Fibroblast of skin of back (primary cell): ENCODE measurements around the gene SUSD4.

Experiments
- DNase-seq: peaks from one replicate; pipeline ENCODE4 v3.0.0-alpha.2; 2013

The SUSD4 gene

DNA sequence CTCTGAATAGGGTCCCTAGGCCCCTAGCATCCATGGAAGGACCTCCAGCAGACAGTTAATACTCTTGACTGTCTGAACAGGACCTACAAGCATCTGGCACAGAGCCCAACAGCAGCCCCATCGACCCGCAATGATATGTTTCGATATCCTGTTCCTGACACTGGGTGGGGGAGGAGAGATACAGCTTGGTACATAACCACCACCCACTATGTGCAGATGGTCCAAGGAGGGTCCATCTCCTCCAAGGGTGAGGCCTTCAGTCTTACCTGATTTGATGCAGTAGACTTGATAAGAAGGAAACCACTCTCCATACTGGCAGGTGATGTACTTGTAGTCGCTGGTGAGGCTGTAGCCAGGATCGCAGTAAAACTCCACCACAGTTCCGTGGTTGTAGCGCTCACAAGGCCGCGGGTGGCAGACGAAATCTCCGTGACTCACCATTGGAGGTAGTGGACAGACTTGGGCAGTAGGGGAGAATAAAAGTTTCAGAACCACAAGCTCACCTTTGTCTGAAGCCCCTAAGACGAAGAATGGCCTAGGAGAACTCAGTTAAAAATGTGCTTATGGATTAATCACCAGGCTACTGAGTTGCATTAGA is 134.9 kb downstream of the SUSD4 start:
- no peak for DNase-seq

DNA sequence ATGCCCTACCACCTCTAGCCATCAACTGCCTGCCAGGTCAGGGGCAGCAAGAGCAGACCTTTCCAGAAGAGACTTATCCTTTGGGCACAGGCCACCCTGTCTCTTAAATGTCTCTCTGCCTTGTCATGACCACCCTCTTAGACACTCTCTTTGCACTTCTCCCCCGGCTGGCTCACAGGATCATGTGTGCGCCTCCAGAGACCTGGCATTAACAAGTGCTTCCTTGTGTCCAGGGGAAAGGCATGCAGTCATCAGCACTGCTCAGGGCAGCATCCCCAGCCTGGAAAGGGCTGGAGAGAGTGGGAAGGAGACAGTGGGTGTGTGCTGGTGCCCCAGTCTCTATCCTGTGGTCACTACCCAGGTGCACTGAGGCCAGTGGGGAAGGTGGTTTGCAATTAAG is 135.8 kb downstream of the SUSD4 start:
- no peak for DNase-seq

DNA sequence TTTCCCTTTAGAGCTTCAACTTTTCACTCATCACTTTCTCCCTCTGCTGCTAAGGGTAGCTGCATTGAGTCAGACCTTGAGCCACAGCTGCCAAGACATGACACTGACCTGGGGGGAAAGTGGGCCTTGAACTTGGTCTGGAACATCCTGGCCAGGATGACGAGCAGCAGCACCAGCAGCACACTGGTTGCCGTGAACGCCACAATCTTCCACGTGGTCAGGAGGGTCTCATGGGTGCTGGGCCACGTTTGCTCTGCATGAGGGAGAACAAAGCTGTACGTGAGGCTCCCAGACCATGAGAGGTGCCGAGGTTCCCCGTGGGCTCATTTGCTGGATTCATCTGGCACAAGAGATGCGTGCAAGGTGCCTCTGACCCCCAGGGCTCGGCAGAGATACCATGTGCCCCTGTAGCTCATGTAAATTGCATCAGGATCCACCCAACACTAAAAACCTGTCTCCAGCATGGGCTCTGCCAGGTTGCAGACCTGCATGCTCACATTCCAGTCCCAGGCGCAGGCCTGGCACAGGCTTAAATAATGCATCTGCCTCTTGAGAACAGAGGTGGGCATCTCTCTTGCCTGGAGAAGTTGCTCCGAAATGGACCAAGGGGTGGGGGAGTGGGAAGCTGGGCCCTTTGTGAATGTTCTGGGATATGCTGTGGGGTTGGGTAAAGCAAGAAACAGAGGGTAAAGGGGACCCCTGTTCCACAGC is 136.3 kb downstream of the SUSD4 start:
- no peak for DNase-seq

DNA sequence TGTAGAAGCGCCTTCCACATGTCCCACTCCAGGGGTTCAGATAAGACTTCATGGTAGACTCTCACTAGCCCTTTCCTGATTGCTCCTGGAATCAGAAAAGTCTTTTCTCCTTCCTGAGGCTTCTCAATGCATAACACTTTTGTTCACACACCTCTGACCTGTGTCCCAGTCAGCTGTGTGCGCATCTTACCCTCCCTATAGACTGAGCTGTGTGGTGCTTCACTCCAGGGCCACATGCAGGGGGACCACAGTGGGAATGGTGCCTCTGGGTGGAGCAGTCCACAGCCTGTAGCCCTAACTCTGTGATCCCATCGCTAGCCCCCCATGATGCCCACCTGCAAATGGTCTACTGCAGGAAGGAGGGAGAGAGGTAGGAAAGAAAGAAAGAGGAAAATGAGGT is 136.9 kb downstream of the SUSD4 start:
- DNase-seq = no peak

DNA sequence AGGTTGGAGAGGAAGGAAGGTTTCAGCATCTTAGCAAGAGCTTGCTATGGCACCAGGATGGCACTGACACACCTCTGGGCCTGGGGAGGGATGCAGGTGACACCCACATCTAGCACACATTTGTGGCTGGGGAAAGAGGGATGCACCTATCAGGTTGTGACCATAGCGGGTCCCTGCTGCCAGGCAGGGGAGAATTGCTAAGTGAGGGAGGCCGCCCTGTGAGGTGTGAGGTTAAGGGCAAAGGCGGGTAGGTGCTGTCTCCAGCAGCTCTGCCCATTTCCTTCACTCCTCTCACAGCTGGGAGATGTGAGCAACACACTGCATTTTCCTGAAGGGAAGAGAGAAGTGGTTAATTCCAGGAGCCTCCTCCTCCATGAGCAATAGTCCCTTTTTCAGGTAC is 137.7 kb downstream of the SUSD4 start:
- no peak for DNase-seq

DNA sequence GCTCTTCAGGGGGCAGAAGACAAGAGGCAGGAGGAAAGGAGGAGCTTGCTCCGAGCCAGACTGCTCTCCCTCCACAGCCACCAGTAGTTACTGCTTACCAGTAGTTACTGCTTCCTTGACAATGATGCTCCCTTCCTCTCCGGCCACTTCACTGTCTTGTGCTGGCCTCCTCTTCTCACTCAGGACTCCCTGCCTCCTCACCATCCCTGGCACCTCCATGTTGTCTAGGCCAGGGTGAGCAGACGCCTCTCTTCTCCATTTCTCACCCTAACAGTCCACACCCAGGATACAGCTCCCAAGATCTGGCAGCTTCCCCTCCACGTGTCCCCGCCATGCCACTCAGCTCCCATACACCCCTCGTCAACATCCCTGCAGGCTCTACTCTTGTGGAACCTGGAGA is 138.5 kb downstream of the SUSD4 start:
- DNase-seq = no peak

DNA sequence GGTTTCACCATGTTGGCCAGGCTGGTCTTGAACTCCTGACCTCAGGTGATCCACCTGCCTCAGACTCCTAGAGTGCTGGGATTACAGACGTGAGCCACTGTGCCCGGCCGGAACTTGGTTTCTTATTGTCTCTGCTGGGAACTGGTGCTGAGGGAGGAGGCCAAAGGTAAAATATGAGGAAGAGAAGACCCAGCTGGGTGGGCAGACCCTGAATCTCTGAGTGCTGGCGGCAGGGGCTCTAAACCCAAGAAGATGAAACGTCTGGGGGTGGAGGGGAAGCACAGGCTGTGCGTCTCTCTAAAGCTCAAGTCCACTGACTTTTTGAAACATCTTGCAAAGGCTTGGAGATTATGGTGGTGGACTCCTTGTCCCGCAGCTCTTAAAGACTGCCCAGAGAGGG is 138.9 kb downstream of the SUSD4 start:
- DNase-seq = no peak

DNA sequence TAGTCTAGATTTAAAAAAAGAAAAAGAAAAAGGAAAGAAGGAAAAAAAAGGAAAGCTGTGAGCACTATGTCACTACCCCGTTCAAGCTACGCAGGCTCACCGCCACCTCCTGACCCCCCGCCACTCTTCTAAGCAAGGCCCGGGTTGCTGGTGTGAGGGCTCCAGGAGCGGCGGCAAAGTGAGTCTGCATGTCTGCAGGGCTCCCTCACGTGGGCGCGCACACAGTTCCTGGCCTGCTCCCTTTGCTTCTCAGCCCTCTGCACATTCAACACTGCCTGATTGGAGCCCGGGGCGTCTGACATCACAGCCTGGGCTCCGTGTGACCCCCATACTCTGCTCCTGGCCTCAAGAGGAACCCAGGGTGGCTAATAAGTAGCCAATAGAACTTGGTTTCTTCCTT is 139.5 kb downstream of the SUSD4 start:
- no peak for DNase-seq

DNA sequence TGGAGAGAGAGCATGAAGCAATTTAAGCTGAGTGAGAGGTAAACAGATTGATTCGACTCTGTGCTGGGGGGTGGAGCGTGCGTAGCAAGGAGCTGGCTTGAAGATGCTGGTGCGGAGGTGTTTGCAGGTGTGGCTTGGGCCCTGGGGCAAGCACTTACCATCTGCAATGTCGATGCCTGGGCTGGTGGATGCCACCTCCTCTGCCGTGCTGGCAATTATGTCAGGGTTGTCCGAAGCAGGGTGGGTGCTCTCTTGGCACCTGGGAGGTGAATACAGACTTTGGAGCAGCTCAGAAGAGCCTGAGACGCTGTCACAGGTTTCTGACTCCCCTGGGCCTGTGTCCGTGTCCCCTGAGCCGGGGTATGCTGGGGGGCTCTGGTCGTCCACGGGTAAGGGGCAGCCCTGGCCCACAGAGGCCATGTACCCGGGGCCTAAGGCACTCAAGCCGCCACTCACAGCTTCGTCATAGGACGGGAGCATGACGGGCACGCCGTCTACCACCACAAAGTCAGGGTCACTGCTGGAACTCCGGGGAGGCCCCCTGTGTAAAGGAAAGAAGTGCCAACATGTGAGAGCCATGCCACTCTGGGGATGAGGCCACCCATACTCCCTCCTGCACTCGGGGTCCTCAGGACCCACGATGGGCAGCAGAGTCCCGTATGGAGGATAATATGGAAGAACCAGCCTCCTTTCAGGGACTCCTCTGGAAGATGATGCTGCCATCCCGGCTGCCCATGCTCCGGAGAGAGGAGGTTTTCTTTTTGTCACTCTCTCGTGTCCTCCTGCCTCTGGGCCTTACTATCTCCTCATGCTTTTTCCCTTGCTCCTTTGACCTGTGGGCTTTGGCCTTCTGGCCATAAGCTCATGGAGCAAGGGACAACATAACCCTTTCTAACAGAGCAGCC is 140.6 kb downstream of the SUSD4 start:
- DNase-seq = no peak

DNA sequence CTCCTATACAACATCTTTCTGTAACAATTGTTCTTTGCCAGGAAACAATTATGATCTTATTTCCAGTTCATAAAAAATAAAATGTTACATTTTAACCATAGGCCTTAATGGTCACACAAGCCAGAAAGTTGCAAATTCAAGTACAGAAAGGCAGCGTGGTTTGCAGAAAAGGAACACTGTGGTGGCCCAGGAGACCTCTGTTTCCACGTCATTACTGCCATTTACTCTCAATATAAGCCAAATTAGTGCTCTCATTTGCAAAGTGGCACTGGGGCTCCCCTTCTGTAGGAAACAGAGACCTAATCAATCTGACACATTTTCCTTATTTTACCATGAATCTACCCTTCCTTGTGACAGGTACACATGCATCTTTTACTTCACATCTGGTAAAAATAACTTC is 141.6 kb downstream of the SUSD4 start:
- DNase-seq = no peak

DNA sequence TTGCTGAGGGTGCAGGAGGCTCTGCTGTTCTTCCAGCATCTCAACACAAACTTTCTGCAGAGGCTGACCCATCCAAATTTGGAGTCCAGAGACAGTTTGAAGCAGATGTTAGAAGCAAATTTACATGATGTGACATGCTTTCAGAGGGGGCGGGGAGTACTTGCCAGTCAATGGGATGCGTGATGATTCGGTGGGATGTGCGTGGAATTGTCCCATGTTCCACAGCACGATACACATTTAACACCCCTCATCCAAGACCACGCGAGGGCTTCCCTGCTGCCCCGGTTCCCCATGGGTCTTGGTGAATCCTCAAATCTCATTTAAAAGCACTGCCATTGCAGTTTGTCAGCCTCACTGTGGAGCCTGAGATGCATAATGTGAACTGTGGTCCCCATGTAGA is 142.3 kb downstream of the SUSD4 start:
- no peak for DNase-seq

DNA sequence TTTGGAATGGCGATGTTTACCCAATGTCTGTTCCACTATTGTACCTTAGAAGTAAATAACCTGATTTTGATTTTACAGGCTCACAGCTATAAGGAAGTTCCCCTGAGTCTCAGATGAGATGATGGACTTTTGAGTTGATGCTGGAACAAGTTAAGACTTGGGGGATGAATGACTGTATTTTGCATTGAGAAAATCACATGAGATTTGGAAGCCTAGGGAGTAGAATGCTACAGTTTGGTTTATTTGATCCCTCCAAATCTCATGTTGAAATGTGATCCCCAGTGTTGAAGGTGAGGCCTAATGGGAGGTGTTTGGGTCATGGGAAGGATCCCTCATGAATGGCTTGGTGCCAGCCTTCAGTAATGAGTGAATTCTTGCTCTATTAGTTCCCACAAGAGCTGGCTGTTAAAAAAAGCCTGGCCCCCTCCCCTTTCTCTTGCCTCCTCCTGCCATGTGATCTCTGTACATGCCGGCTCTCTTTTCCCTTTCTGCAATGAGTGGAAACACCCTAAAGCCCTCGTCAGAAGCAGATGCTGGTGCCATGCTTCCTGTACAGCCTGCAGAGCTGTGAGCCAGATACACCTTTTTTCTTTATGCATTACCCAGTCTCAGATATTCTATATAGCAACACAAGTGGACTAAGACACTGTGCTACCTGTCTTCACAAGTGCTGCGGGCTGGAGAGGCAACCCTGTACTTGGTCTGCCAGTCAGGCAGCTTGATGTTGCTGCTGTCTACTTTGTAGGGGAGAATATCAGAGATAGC is 143.9 kb downstream of the SUSD4 start:
- DNase-seq = no peak

DNA sequence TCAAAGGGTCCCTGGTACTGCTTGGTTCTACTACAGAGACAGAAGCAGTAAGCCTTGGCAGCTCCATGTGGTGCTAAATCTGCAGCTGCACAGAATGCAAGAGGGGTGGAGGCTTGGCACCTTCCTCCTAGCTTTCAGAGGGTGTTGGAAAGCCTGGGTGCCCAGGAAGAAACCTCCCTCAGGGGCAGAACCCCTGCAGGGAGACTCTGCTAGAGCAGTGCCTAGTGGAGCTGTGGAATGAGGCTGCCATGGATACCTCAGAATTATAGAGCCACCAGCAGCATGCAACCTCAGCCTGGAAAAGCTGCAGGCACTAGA is 144.7 kb downstream of the SUSD4 start:
- no peak for DNase-seq

DNA sequence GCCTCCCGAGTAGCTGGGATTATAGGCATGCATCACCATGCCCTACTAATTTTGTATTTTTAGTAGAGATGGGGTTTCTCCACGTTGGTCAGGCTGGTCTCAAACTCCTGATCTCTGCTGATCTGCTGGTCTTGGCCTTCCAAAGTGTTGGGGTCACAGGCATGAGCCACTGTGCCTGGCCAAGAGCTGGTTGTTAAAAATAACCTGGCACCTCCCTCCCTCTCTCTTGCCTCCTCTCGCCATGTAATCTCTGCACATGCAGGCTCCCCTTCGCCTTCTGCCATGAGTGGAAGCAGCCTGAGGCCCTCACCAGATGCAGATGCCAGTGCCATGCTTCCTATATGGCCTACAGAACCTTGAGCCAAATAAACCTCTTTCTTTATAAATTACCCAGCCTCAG is 146.2 kb downstream of the SUSD4 start:
- no peak for DNase-seq

DNA sequence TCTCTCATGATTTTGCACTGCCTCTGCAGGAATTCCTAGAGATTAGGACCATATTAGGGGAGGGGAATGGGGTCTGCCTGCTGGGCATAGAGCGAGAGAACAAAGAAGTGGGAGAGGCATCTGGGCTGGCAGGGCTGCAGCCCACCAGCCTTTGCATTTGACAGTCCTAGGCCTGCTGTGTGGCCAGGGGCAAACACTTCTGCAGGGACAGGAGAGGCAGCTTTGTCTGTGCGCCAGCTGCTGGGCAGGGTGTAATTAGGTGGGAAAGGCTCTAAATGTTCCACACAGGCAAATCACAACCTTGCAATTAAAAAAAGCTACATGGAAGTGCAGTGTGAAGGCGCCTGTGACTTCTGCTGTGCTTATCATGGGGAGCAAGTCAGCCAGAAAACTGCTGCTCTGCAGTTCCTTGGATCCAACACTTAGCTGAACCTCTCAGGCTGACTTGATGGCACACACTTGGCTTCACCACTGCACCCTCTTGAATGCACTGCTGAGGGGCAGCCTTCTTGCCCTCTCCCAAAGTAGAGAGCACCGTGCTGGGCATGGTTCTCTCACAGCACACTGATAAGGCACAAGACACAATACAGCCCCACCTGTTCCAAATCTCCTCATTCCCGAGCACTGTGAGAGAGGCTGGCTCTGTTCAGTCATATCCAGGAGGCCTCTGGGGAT is 147.3 kb downstream of the SUSD4 start:
- no peak for DNase-seq

DNA sequence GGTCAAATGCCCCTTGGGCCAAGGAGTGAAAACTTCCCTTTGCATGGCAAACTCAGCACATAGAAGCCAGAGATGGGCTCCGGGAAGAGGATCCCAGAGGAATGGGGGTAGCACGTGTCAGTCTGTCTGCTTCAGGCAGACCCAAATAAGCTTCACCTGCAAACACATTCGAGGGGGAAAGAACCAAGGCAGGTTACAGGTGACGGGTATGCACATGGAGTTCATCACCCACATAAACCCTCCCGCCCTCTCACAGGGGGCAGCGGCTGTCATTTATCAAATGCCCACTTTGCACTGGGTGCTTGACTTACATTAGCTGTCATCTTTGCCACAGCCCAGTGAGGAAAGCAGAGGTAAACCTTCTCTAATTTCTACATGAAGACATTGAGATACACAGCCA is 147.9 kb downstream of the SUSD4 start:
- DNase-seq = no peak

DNA sequence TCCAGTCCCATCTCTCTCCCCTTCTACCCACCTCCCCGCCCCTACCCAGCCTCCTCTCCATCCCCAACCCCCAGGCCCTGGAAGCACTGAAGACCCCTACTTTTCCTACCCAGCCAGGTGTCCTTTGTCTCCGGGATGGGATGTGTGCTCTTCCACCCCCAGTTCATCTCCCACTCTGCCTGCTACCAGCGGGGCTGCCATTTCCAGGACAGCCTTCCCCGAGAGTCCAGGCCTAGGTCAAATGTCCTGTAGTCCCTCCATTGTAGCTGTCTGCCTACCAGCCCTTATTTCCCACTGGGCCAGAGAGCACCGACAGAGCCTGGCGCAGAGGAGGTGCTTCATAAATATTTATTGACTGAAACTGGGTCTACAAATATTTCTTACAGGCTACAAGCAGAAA is 148.9 kb downstream of the SUSD4 start:
- no peak for DNase-seq

DNA sequence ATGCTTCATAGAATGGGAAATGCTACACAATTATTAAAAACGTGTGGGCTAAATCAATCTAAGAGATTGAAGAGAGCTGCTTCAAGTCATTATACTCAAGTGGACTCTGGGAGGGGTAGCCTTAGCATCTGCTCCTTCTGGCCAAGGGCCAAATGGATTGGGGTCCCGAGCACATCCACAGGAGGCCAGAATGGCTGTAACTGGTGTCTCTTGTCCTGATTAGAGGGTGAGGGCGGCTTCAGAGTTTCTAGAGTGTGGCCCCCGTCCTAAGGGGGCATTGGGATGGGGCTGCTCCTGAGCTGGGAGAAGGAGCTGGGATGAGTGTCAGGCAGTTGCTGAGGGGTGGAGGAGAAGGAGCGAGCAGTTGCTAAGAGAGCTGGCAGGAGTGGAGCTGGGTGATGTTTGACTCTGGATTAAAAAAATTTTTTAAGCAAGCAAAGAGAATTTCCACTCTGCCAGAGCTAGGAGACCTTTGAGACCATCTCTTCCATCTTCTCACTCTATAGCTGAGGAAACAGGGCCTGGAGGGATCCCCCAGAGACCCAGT is 149.6 kb downstream of the SUSD4 start:
- DNase-seq = no peak

DNA sequence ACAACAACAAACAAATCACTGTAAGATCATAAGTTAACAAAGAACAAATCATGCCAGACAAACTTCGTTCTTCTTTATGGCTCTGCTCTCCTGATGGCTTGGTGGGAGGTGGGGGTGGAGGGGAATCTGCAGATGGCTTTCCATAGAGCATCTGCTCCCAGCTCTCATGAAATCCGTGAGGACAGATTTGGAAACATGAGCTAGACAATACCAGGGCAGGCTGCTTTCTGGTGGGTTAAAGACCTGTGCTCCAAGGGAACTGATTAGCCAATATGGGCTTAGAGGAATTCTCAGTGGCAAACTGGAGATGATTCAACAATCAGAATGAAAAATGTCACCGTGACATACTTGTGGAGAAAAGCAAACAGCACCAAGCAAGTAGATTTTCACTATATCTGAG is 151.5 kb downstream of the SUSD4 start:
- DNase-seq = no peak

DNA sequence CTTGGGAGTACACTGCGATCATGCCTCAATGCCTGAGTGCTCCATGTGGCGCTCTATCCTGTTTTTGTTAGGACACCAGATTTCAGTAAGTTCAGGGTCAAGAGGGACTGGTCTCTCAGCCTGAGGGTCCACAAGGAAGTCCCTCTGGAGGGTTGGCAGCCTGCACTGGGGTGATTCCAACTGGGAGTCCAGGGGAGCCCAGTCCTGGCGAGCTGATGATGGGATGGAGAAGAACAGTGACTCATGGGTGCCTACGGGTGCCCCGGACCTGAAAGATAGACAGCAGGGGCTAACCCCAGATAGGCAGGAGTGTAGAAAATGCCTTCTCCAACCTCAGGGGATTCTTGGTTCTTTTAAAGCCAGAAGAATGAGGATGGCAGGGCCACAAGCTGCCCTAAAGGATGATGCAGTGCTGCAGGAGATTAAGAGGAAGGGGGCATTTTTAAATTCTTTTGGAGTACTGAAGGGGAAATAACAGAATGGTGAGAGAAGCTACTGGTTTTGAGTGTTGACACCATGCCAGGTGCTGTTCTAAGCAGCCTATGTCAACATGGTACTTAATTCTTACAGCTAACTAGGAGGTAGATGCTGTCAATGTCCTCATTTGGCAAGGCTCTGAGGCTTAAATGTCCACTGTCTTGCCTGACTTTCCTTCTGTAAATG is 152.5 kb downstream of the SUSD4 start:
- no peak for DNase-seq

DNA sequence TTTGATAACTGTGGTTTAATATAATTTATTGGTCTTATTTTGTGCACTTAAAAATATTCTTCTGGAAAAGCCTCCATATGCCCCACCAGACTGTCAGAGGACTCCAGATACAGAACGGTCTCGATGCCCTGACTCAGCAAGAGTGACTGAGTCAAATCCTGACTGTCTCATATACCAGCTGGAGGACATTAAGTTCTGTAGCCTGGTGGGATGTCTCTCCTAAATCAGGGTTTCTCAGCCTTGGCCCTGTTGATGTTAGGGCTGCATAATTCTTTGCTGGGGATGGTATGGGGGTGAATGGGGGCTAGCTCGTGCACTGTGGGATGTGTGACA is 153.2 kb downstream of the SUSD4 start:
- DNase-seq = peak; percentile 15
